GM12892 (cell line): ENCODE data around the gene GRIP2.

Experiments used
- POLR2A ChIP-seq: IDR thresholded peaks from 2 replicates; pipeline ENCODE4 v1.6.1; 2011; ENCODE audit warnings: low read depth, low read length, control low read depth
- POLR2AphosphoS5 ChIP-seq: IDR thresholded peaks from 2 replicates; pipeline ENCODE4 v1.6.1; 2011; ENCODE audit warnings: low read depth, low read length, control low read depth

- TF ChIP-seq POLR2A (no peak), POLR2AphosphoS5 (no peak)
Measured at GRCh38 chr3:14510838-14511622, 29.1 kb downstream of the GRIP2 start.
